ENCODE results near the gene SLC1A1. TPM values are rescaled to one million over a fixed set of nuclear protein-coding genes. Genes with fewer than 3 reads are reported as not detected.

SLC1A1 gene
- total RNA-seq, 1 donor from 2014 or later: 5.6 TPM

- DNase-seq (ENCODE audit: low read depth in 2 of 2): no peak
Observed at GRCh38 chr9:4615778-4616177, 125.5 kb downstream of the SLC1A1 start.

- peak in 1 of 2 donors; percentile 6 for DNase-seq (ENCODE audit: low read depth in 2 of 2)
Observed at GRCh38 chr9:4617752-4618151, 127.5 kb downstream of the SLC1A1 start.

GRCh38 chr9:4618700-4619099 is 128.4 kb downstream of the SLC1A1 start:
- DNase-seq (ENCODE audit: low read depth in 2 of 2): no peak

GRCh38 chr9:4620057-4620765 is 129.9 kb downstream of the SLC1A1 start:
- no peak for DNase-seq (ENCODE audit: low read depth in 2 of 2)

- peak; percentile 22 to 64 for DNase-seq (ENCODE audit: low read depth in 2 of 2)
Observed at GRCh38 chr9:4620881-4621555, 130.8 kb downstream of the SLC1A1 start.

GRCh38 chr9:4622016-4622415 is 131.7 kb downstream of the SLC1A1 start:
- no peak for DNase-seq (ENCODE audit: low read depth in 2 of 2)

GRCh38 chr9:4630836-4631235 is 140.6 kb downstream of the SLC1A1 start:
- peak in 1 of 2 donors; percentile 4 for DNase-seq (ENCODE audit: low read depth in 2 of 2)

Other genes starting within 250 kb of the SLC1A1 start
- 14.2 and 59.7 TPM in 2 replicates for gene GLIS3, start 190.4 kb upstream of the SLC1A1 start, total RNA-seq
- 4.4 and 7.3 TPM in 2 replicates for gene PLPP6, start 171.8 kb downstream of the SLC1A1 start, total RNA-seq
- gene SPATA6L, start 176.0 kb downstream of the SLC1A1 start, total RNA-seq: 2.8 and 6.5 TPM in 2 replicates
- 3.9 and 6.5 TPM in 2 replicates for gene CDC37L1, start 189.1 kb downstream of the SLC1A1 start, total RNA-seq

All from lung microvascular endothelial cell (primary cell).